ENCODE data around the gene B4GALNT3. TPM values are rescaled to one million over a fixed set of nuclear protein-coding genes. Genes with fewer than 3 reads are reported as not detected.

Gene B4GALNT3
- total RNA-seq, 1 donor from 2014 or later = 4.2 TPM

DNA sequence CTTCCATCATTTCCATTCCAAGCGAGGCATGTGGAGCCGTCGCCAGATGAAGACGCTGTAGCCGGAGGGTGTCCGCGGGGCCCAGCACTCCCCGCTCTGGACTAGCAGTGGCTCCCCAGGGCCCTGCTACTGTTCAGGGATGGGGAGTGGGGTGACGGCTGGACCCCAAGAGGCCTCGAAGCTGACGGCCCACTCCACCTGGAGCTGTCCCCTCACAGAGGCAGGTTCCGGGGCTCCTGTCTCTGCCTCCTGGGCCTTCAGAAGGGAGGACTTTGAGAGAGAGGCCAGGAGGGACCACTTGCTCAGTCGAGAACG, 101.6 kb downstream of the B4GALNT3 start:
- H3K27ac ChIP-seq (ENCODE audit: low read depth, low read length) = no peak overlapping the region
- no peak overlapping the region for H3K9ac ChIP-seq (ENCODE audit: low read depth in 1 of 3, low read length in 3 of 3)
- peaks cover 2 to 6% (median 5%) of the 10 kb centered on the region in 3 donors for H3K4me1 ChIP-seq (ENCODE audit: control insufficient read depth in 3 of 3, insufficient read depth in 3 of 3, low read length in 3 of 3)
- peaks cover 0 to 11% (median 6%) of the 10 kb centered on the region in 3 donors for H3K36me3 ChIP-seq (ENCODE audit: control insufficient read depth in 3 of 3, insufficient read depth in 3 of 3, low read length in 3 of 3)
- H3K9me3 ChIP-seq (ENCODE audit: control insufficient read depth in 3 of 3, low read length in 3 of 3) = no peaks in the 10 kb centered on the region
- H3K4me3 ChIP-seq (ENCODE audit: low read length in 3 of 3) = peak overlapping the region in 1 of 3 donors; percentile 38
- H3K27me3 ChIP-seq (ENCODE audit: control insufficient read depth in 3 of 3, insufficient read depth in 3 of 3, low read length in 3 of 3) = peaks cover 0 to 3% (median 2%) of the 10 kb centered on the region in 3 donors

GRCh38 chr12:561908-562593, 102.3 kb downstream of the B4GALNT3 start:
- peaks cover 0 to 11% (median 6%) of the 10 kb centered on the region in 3 donors for H3K36me3 ChIP-seq (ENCODE audit: control insufficient read depth in 3 of 3, insufficient read depth in 3 of 3, low read length in 3 of 3)
- peak overlapping the region in 2 of 3 donors; percentile 29 to 51 for H3K4me3 ChIP-seq (ENCODE audit: low read length in 3 of 3)
- peak overlapping the region in 1 of 3 donors; percentile 5 for H3K9ac ChIP-seq (ENCODE audit: low read depth in 1 of 3, low read length in 3 of 3)
- H3K4me1 ChIP-seq (ENCODE audit: control insufficient read depth in 3 of 3, insufficient read depth in 3 of 3, low read length in 3 of 3) = peaks cover 2 to 6% (median 5%) of the 10 kb centered on the region in 3 donors
- no peaks in the 10 kb centered on the region for H3K9me3 ChIP-seq (ENCODE audit: control insufficient read depth in 3 of 3, low read length in 3 of 3)
- peaks cover 0 to 3% (median 2%) of the 10 kb centered on the region in 3 donors for H3K27me3 ChIP-seq (ENCODE audit: control insufficient read depth in 3 of 3, insufficient read depth in 3 of 3, low read length in 3 of 3)
- peak overlapping the region; percentile 11 for H3K27ac ChIP-seq (ENCODE audit: low read depth, low read length)

GRCh38 chr12:562634-563033, 102.9 kb downstream of the B4GALNT3 start:
- no peaks in the 10 kb centered on the region for H3K9me3 ChIP-seq (ENCODE audit: control insufficient read depth in 3 of 3, low read length in 3 of 3)
- peaks cover 0 to 3% (median 2%) of the 10 kb centered on the region in 3 donors for H3K27me3 ChIP-seq (ENCODE audit: control insufficient read depth in 3 of 3, insufficient read depth in 3 of 3, low read length in 3 of 3)
- H3K27ac ChIP-seq (ENCODE audit: low read depth, low read length) = no peak overlapping the region
- no peak overlapping the region for H3K4me3 ChIP-seq (ENCODE audit: low read length in 3 of 3)
- peaks cover 2 to 6% (median 5%) of the 10 kb centered on the region in 3 donors for H3K4me1 ChIP-seq (ENCODE audit: control insufficient read depth in 3 of 3, insufficient read depth in 3 of 3, low read length in 3 of 3)
- H3K9ac ChIP-seq (ENCODE audit: low read depth in 1 of 3, low read length in 3 of 3) = no peak overlapping the region
- peaks cover 0 to 11% (median under 1%) of the 10 kb centered on the region in 3 donors for H3K36me3 ChIP-seq (ENCODE audit: control insufficient read depth in 3 of 3, insufficient read depth in 3 of 3, low read length in 3 of 3)

- Histone ChIP-seq H3K27ac (ENCODE audit: low read depth, low read length) (no peak overlapping the region), H3K27me3 (ENCODE audit: control insufficient read depth in 3 of 3, insufficient read depth in 3 of 3, low read length in 3 of 3) (peaks cover 0 to 3% (median 2%) of the 10 kb centered on the region in 3 donors), H3K4me3 (ENCODE audit: low read length in 3 of 3) (no peak overlapping the region)
These were observed 103.6 kb downstream of the B4GALNT3 start for GRCh38 chr12:563250-563781.

GRCh38 chr12:563787-564298, 104.1 kb downstream of the B4GALNT3 start:
- Histone ChIP-seq H3K27me3 (ENCODE audit: control insufficient read depth in 3 of 3, insufficient read depth in 3 of 3, low read length in 3 of 3) (peaks cover 0 to 3% (median 2%) of the 10 kb centered on the region in 3 donors), H3K9ac (ENCODE audit: low read depth in 1 of 3, low read length in 3 of 3) (no peak overlapping the region), H3K36me3 (ENCODE audit: control insufficient read depth in 3 of 3, insufficient read depth in 3 of 3, low read length in 3 of 3) (peaks cover 0 to 9% (median 0%) of the 10 kb centered on the region in 3 donors), H3K9me3 (ENCODE audit: control insufficient read depth in 3 of 3, low read length in 3 of 3) (no peaks in the 10 kb centered on the region), H3K27ac (ENCODE audit: low read depth, low read length) (no peak overlapping the region), H3K4me3 (ENCODE audit: low read length in 3 of 3) (no peak overlapping the region), H3K4me1 (ENCODE audit: control insufficient read depth in 3 of 3, insufficient read depth in 3 of 3, low read length in 3 of 3) (peaks cover 2 to 6% (median 5%) of the 10 kb centered on the region in 3 donors)

More at GRCh38 chr12:563250-563781, 103.6 kb downstream of the B4GALNT3 start:
- no peaks in the 10 kb centered on the region for H3K9me3 ChIP-seq (ENCODE audit: control insufficient read depth in 3 of 3, low read length in 3 of 3)
- H3K9ac ChIP-seq (ENCODE audit: low read depth in 1 of 3, low read length in 3 of 3) = no peak overlapping the region
- H3K4me1 ChIP-seq (ENCODE audit: control insufficient read depth in 3 of 3, insufficient read depth in 3 of 3, low read length in 3 of 3) = peaks cover 2 to 6% (median 5%) of the 10 kb centered on the region in 3 donors
- peaks cover 0 to 9% (median 0%) of the 10 kb centered on the region in 3 donors for H3K36me3 ChIP-seq (ENCODE audit: control insufficient read depth in 3 of 3, insufficient read depth in 3 of 3, low read length in 3 of 3)

DNA sequence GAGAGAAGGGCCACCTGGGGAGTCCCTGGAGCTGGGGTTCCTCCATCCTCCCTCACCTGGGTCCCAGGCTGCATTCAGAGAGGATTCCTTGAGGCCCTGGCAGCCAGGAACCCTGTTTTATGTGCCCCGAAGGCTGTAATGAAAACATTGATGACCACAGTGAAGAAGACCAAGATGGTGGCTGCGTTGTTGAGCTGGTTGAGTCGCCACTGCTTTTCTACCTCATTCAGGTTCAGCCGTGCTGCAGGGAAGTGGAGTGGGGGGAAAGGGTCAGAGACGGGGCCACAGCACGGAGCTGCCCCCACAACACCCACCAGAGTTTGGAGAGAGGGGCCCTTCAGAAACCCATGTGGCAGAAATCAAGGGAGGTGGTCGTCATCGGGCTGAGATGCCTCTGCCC, 105.4 kb downstream of the B4GALNT3 start:
- no peak overlapping the region for H3K9ac ChIP-seq (ENCODE audit: low read depth in 1 of 3, low read length in 3 of 3)
- H3K4me3 ChIP-seq (ENCODE audit: low read length in 3 of 3) = no peak overlapping the region
- peaks cover 0 to 3% (median 0%) of the 10 kb centered on the region in 3 donors for H3K27me3 ChIP-seq (ENCODE audit: control insufficient read depth in 3 of 3, insufficient read depth in 3 of 3, low read length in 3 of 3)
- peaks cover 0 to 7% (median 0%) of the 10 kb centered on the region in 3 donors for H3K36me3 ChIP-seq (ENCODE audit: control insufficient read depth in 3 of 3, insufficient read depth in 3 of 3, low read length in 3 of 3)
- H3K4me1 ChIP-seq (ENCODE audit: control insufficient read depth in 3 of 3, insufficient read depth in 3 of 3, low read length in 3 of 3) = peaks cover 6 to 10% (median 9%) of the 10 kb centered on the region in 3 donors
- no peaks in the 10 kb centered on the region for H3K9me3 ChIP-seq (ENCODE audit: control insufficient read depth in 3 of 3, low read length in 3 of 3)
- H3K27ac ChIP-seq (ENCODE audit: low read depth, low read length) = no peak overlapping the region

- H3K36me3 ChIP-seq (ENCODE audit: control insufficient read depth in 3 of 3, insufficient read depth in 3 of 3, low read length in 3 of 3) = peaks cover 0 to 7% (median 0%) of the 10 kb centered on the region in 3 donors
- no peak overlapping the region for H3K9ac ChIP-seq (ENCODE audit: low read depth in 1 of 3, low read length in 3 of 3)
- H3K4me1 ChIP-seq (ENCODE audit: control insufficient read depth in 3 of 3, insufficient read depth in 3 of 3, low read length in 3 of 3) = peaks cover 11 to 14% (median 14%) of the 10 kb centered on the region in 3 donors
These were observed 105.9 kb downstream of the B4GALNT3 start for GRCh38 chr12:565589-566105.

GRCh38 chr12:568486-568885, 108.7 kb downstream of the B4GALNT3 start:
- H3K27ac ChIP-seq (ENCODE audit: low read depth, low read length) = no peak overlapping the region
- no peaks in the 10 kb centered on the region for H3K9me3 ChIP-seq (ENCODE audit: control insufficient read depth in 3 of 3, low read length in 3 of 3)
- H3K4me1 ChIP-seq (ENCODE audit: control insufficient read depth in 3 of 3, insufficient read depth in 3 of 3, low read length in 3 of 3) = peaks cover 27 to 30% (median 28%) of the 10 kb centered on the region in 3 donors
- H3K9ac ChIP-seq (ENCODE audit: low read depth in 1 of 3, low read length in 3 of 3) = no peak overlapping the region
- no peak overlapping the region for H3K4me3 ChIP-seq (ENCODE audit: low read length in 3 of 3)
- no peaks in the 10 kb centered on the region for H3K27me3 ChIP-seq (ENCODE audit: control insufficient read depth in 3 of 3, insufficient read depth in 3 of 3, low read length in 3 of 3)
- peaks cover 0 to 4% (median 0%) of the 10 kb centered on the region in 3 donors for H3K36me3 ChIP-seq (ENCODE audit: control insufficient read depth in 3 of 3, insufficient read depth in 3 of 3, low read length in 3 of 3)

More at GRCh38 chr12:565589-566105, 105.9 kb downstream of the B4GALNT3 start:
- Histone ChIP-seq H3K9me3 (ENCODE audit: control insufficient read depth in 3 of 3, low read length in 3 of 3) (no peaks in the 10 kb centered on the region), H3K27me3 (ENCODE audit: control insufficient read depth in 3 of 3, insufficient read depth in 3 of 3, low read length in 3 of 3) (peaks cover 0 to 1% (median 0%) of the 10 kb centered on the region in 3 donors), H3K4me3 (ENCODE audit: low read length in 3 of 3) (no peak overlapping the region), H3K27ac (ENCODE audit: low read depth, low read length) (no peak overlapping the region)

DNA sequence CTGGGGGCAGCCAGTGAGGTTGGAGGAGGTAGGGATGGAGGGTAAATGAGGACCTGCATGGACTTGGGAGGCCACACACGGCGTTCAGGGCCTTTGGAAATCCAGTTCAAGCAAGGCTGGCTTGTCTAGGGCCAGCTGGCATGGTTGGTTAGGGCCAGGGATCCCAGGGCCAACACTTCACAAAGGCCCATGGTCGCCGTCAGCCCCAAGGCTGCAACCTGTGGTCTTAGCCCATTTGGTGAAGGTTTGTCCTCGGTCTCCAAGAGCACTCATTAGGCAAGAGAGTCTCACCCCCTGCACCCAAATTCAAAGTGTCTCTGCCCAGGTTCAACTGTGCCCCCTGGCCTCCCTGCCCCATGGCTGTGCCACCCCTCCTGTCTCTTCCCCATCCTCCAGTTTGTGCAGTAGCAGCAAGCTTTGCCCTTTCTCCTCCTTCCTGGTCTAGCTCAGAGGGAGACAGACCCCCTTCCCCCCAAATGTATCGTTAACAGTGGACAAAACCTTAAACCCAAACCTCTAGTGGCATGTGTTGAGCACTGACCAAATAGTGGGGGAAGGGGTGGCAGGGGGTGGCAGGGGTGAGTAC, 109.4 kb downstream of the B4GALNT3 start:
- peaks cover 0 to 4% (median 0%) of the 10 kb centered on the region in 3 donors for H3K36me3 ChIP-seq (ENCODE audit: control insufficient read depth in 3 of 3, insufficient read depth in 3 of 3, low read length in 3 of 3)
- peak overlapping the region in 2 of 3 donors; percentile 79 to 84 for H3K4me3 ChIP-seq (ENCODE audit: low read length in 3 of 3)
- peak overlapping the region in 2 of 3 donors; percentile 16 to 93 for H3K9ac ChIP-seq (ENCODE audit: low read depth in 1 of 3, low read length in 3 of 3)
- H3K27me3 ChIP-seq (ENCODE audit: control insufficient read depth in 3 of 3, insufficient read depth in 3 of 3, low read length in 3 of 3) = no peaks in the 10 kb centered on the region
- H3K27ac ChIP-seq (ENCODE audit: low read depth, low read length) = no peak overlapping the region
- H3K9me3 ChIP-seq (ENCODE audit: control insufficient read depth in 3 of 3, low read length in 3 of 3) = no peaks in the 10 kb centered on the region
- H3K4me1 ChIP-seq (ENCODE audit: control insufficient read depth in 3 of 3, insufficient read depth in 3 of 3, low read length in 3 of 3) = peaks cover 27 to 28% (median 27%) of the 10 kb centered on the region in 3 donors
